ENCODE data around the gene NXPE3. TPM values are rescaled to one million over a fixed set of nuclear protein-coding genes. Genes with fewer than 3 reads are reported as not detected.

The NXPE3 gene
- total RNA-seq, 2 experiments from 2014 or later = 16.7 to 64.3 TPM

DNA sequence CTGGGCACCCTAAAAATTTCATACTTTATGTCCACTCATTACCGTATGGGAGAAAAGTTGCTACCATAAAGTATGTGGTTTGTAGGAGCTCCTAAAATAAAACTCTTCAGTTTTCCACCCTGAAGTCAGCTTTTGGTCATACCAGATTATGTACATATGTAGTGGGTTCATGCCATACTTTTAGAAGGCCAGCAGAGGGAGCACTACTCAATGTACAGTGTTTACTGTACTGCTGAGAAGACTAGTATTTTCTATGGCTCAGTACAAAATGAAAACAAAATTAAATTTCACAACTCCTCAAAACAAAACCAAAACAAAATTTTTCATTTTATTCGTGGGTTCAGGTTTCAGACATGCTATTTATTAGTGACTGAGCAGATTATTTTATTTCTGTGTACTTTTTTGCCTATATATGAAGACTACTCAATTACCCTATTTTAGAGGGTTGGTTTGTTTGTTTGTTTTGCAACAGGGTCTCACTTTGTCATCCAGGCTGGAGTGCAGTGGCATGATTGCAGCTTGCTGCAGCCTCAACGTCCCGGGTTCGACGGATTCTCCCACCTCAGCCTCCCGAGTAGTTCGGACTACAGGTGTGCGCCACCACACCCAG lies 24.3 kb downstream of the NXPE3 start:
- H3K4me2 ChIP-seq (ENCODE audit: low read length) = no peak overlapping the region
- intact Hi-C loops (cut with micrococcal nuclease; ENCODE audit: unreplicated experiment) = loop anchor here (1.0 kb wide), 1 partner anchor 108 kb away; no protein-coding TSS in a partner anchor

DNA sequence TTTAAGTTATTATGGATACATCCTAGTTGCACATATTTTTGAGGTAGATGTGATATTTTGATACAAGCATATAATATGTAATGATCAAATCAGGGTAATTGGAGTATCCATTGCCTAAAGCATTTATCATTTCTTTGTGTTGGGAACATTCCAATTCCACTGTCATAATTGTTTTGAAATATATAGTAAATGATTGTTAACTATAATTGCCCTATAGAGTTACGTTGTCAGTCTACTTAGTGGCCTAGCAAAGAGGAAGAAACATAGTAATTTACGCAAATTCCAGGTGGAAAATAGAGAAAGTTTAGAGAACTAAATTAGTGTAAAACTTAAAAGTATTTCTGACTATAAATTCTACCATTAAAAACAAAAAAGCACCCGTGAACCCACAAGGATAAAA lies 24.9 kb downstream of the NXPE3 start:
- TF ChIP-seq EZH2phosphoT487 (IDR thresholded peaks at IDR 0.05; ENCODE audit: borderline replicate concordance, low read depth, low read length) = no peak
- Histone ChIP-seq H3K36me3 (ENCODE audit: insufficient read depth, low read length) (peaks cover 92% of the 10 kb centered on the region), H3K4me3 (ENCODE audit: low read depth, low read length, poor library complexity, severe bottlenecking) (no peak overlapping the region), H4K20me1 (ENCODE audit: insufficient read depth, low read length) (no peaks in the 10 kb centered on the region), H3K9me2 (ENCODE audit: insufficient read depth, low read length) (no peaks in the 10 kb centered on the region), H3K4me1 (ENCODE audit: insufficient read depth, low read length, poor library complexity, severe bottlenecking) (peaks cover 7% of the 10 kb centered on the region), H2AFZ (ENCODE audit: low read length) (no peak overlapping the region), H3K4me2 (ENCODE audit: low read length) (no peak overlapping the region), H3K79me2 (ENCODE audit: insufficient read depth, low read depth, low read length) (peaks cover 48% of the 10 kb centered on the region; the same call in 1 of the 2 replicates), H3K9me3 (ENCODE audit: low read length) (peaks cover 6% of the 10 kb centered on the region; the same call in 1 of the 2 replicates), H3K27ac (ENCODE audit: low read depth, low read length, poor library complexity, severe bottlenecking) (no peak overlapping the region)
- DNase-seq (ENCODE audit: low spot score) = no peak
- ChIA-PET CTCF (ENCODE audit: unreplicated experiment) (no interaction called here), POLR2A (interaction anchor here (0.7 to 2.9 kb wide), 5 partner anchors 11 to 421 kb away, joined by 3 to 15 read pairs (median 3); no protein-coding TSS in a partner anchor)
- TSS peak; percentile 24 for BruUV-seq (replicated peaks)
- intact Hi-C loops (cut with micrococcal nuclease; ENCODE audit: unreplicated experiment) = loop anchor here (1.0 kb wide), 1 partner anchor 109 kb away; no protein-coding TSS in a partner anchor

More for the DNA sequence above, 24.3 kb downstream of the NXPE3 start:
- peaks cover 5% of the 10 kb centered on the region for H3K4me1 ChIP-seq (ENCODE audit: insufficient read depth, low read length, poor library complexity, severe bottlenecking)
- ChIA-PET CTCF (ENCODE audit: unreplicated experiment) (interaction anchor here (0.6 to 2.0 kb wide), 8 partner anchors 8 to 734 kb away, joined by 3 to 6 read pairs (median 3); partner anchors contain the start of gene CEP97), POLR2A (interaction anchor here (0.7 to 2.9 kb wide), 11 partner anchors 8 to 422 kb away, joined by 3 to 15 read pairs (median 3); partner anchors contain the start of gene CEP97)
- DNase-seq (ENCODE audit: low spot score) = peak; percentile 89
- no peaks in the 10 kb centered on the region for H3K9me2 ChIP-seq (ENCODE audit: insufficient read depth, low read length)
- BruUV-seq (replicated peaks) = TSS peak; percentile 16
- no peaks in the 10 kb centered on the region for H4K20me1 ChIP-seq (ENCODE audit: insufficient read depth, low read length)
- no peak for TF ChIP-seq EZH2phosphoT487 (IDR thresholded peaks at IDR 0.05; ENCODE audit: borderline replicate concordance, low read depth, low read length)
- TF ChIP-seq CTCF (conservative IDR thresholded peaks at IDR 0.05; ENCODE audit: low read length) = peak; percentile 99
- peaks cover 95% of the 10 kb centered on the region for H3K36me3 ChIP-seq (ENCODE audit: insufficient read depth, low read length)
- no peak overlapping the region for H3K4me3 ChIP-seq (ENCODE audit: low read depth, low read length, poor library complexity, severe bottlenecking)
- H2AFZ ChIP-seq (ENCODE audit: low read length) = no peak overlapping the region
- H3K79me2 ChIP-seq (ENCODE audit: insufficient read depth, low read depth, low read length) = peaks cover 48% of the 10 kb centered on the region; the same call in 1 of the 2 replicates
- H3K9me3 ChIP-seq (ENCODE audit: low read length) = peaks cover 6% of the 10 kb centered on the region; the same call in 1 of the 2 replicates
- H3K27ac ChIP-seq (ENCODE audit: low read depth, low read length, poor library complexity, severe bottlenecking) = no peak overlapping the region

- BruUV-seq (replicated peaks) = no TSS peak
- no peak for DNase-seq (ENCODE audit: low spot score)
- no peaks in the 10 kb centered on the region for H4K20me1 ChIP-seq (ENCODE audit: insufficient read depth, low read length)
- peaks cover 6% of the 10 kb centered on the region; the same call in 1 of the 2 replicates for H3K9me3 ChIP-seq (ENCODE audit: low read length)
- H3K4me2 ChIP-seq (ENCODE audit: low read length) = no peak overlapping the region
- no peak overlapping the region for H3K27ac ChIP-seq (ENCODE audit: low read depth, low read length, poor library complexity, severe bottlenecking)
- no peak overlapping the region for H2AFZ ChIP-seq (ENCODE audit: low read length)
- H3K79me2 ChIP-seq (ENCODE audit: insufficient read depth, low read depth, low read length) = peaks cover 31% of the 10 kb centered on the region; the same call in 1 of the 2 replicates
- peaks cover 18% of the 10 kb centered on the region for H3K4me1 ChIP-seq (ENCODE audit: insufficient read depth, low read length, poor library complexity, severe bottlenecking)
- ChIA-PET CTCF (ENCODE audit: unreplicated experiment) (no interaction called here), POLR2A (interaction anchor here (0.7 to 1.8 kb wide), 5 partner anchors 10 to 253 kb away, joined by 3 to 6 read pairs (median 4); no protein-coding TSS in a partner anchor)
- TF ChIP-seq EZH2phosphoT487 (IDR thresholded peaks at IDR 0.05; ENCODE audit: borderline replicate concordance, low read depth, low read length) (no peak), CTCF (conservative IDR thresholded peaks at IDR 0.05; ENCODE audit: low read length) (no peak)
- peaks cover 68% of the 10 kb centered on the region for H3K36me3 ChIP-seq (ENCODE audit: insufficient read depth, low read length)
- H3K4me3 ChIP-seq (ENCODE audit: low read depth, low read length, poor library complexity, severe bottlenecking) = no peak overlapping the region
- intact Hi-C loops (cut with micrococcal nuclease; ENCODE audit: unreplicated experiment) = no loop called here
- H3K9me2 ChIP-seq (ENCODE audit: insufficient read depth, low read length) = no peaks in the 10 kb centered on the region
Measured at GRCh38 chr3:101806491-101806890, 27.5 kb downstream of the NXPE3 start.
